Measurements from ENCODE around the gene EPHA8. TPM values are rescaled to one million over a fixed set of nuclear protein-coding genes. Genes with fewer than 3 reads are reported as not detected.

Gene EPHA8
- total and polyA plus RNA-seq, 2 donors (not counting 1 experiment from before 2014, with no cell fraction given) = not detected

DNA sequence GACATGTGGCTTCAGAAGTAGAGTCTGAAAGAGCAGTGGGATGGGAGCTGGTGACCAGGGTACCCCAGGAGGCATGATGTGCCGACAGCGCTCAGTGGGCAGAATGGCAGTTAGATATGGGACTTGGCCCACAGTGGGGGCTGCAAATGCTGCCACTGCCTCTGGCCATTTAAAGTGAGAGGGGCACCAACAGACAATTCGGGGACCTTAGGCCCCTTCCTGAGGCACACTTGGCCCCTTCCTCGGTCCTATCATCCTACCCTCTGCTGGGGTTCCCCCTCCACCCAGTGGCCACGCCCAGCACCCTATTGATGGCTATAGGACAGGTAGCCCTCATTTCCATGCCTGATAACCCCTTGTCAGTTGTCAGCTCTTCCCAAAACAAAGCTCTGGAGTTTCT, 36.6 kb upstream of the EPHA8 start:
- no peaks in the 10 kb centered on the region for H3K79me2 ChIP-seq (ENCODE audit: control insufficient read depth, insufficient read depth, low read length)
- intact Hi-C loops (cut with micrococcal nuclease) = no loop called here
- H3K27me3 ChIP-seq (replicated peaks in 1 of 4; ENCODE audit: control extremely low read depth in 1 of 4, control insufficient read depth in 3 of 4, insufficient read depth in 4 of 4, low read length in 3 of 4) = no peaks in the 10 kb centered on the region
- H3K4me1 ChIP-seq (ENCODE audit: control insufficient read depth in 2 of 2, insufficient read depth in 2 of 2, low read length in 2 of 2) = no peaks in the 10 kb centered on the region
- CTCF ChIA-PET = no interaction called here
- Mint-ChIP-seq H3K4me1 (no peaks in the 10 kb centered on the region), H3K27ac (no peak overlapping the region), H3K9me3 (ENCODE audit: insufficient read depth) (no peaks in the 10 kb centered on the region), H3K4me3 (no peak overlapping the region), H3K27me3 (no peaks in the 10 kb centered on the region)
- H3K4me2 ChIP-seq (replicated peaks; ENCODE audit: low read depth, low read length, poor library complexity, severe bottlenecking) = no peak overlapping the region
- H3K4me3 ChIP-seq (ENCODE audit: control extremely low read depth in 1 of 5, extremely low read depth in 1 of 5, insufficient read depth in 1 of 5, low read depth in 2 of 5, low read length in 4 of 5) = no peak overlapping the region
- DNase-seq = no peak
- H4K20me1 ChIP-seq (ENCODE audit: control insufficient read depth, insufficient read depth, low read length, poor library complexity, severe bottlenecking) = no peaks in the 10 kb centered on the region
- no peaks in the 10 kb centered on the region for H3K9me3 ChIP-seq (ENCODE audit: control extremely low read depth in 1 of 3, control insufficient read depth in 2 of 3, insufficient read depth in 1 of 3, low read length in 2 of 3)
- POLR2A ChIA-PET = interaction anchor here (0.6 kb wide), 1 partner anchor 112 kb away, joined by 3 read pairs; no protein-coding TSS in a partner anchor
- 98% methylated on average over 5 of the region's 5 CpGs for WGBS (ENCODE audit: insufficient coverage)
- peaks cover 0 to 65% of the 10 kb centered on the region in 2 experiments for H3K36me3 ChIP-seq (replicated peaks in 1 of 2; ENCODE audit: control extremely low read depth in 1 of 2, control insufficient read depth in 1 of 2, extremely low read depth in 1 of 2, insufficient read depth in 2 of 2, low read length in 1 of 2)
- H3K27ac ChIP-seq (ENCODE audit: low read length in 2 of 2) = no peak overlapping the region
- no peak overlapping the region for H2AFZ ChIP-seq (ENCODE audit: insufficient read depth, low read depth, low read length, poor library complexity, severe bottlenecking)
- TF ChIP-seq, protein P1, sequence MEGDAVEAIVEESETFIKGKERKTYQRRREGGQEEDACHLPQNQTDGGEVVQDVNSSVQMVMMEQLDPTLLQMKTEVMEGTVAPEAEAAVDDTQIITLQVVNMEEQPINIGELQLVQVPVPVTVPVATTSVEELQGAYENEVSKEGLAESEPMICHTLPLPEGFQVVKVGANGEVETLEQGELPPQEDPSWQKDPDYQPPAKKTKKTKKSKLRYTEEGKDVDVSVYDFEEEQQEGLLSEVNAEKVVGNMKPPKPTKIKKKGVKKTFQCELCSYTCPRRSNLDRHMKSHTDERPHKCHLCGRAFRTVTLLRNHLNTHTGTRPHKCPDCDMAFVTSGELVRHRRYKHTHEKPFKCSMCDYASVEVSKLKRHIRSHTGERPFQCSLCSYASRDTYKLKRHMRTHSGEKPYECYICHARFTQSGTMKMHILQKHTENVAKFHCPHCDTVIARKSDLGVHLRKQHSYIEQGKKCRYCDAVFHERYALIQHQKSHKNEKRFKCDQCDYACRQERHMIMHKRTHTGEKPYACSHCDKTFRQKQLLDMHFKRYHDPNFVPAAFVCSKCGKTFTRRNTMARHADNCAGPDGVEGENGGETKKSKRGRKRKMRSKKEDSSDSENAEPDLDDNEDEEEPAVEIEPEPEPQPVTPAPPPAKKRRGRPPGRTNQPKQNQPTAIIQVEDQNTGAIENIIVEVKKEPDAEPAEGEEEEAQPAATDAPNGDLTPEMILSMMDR (IDR thresholded peaks at IDR 0.05) = no peak
- TF ChIP-seq EZH2 (IDR thresholded peaks at IDR 0.05; ENCODE audit: borderline replicate concordance, insufficient read depth, low read depth, low read length, poor library complexity, severe bottlenecking) = no peak
- no peak for ATAC-seq (ENCODE audit: low read depth)
- H3K9ac ChIP-seq (ENCODE audit: low read length) = no peak overlapping the region

DNA sequence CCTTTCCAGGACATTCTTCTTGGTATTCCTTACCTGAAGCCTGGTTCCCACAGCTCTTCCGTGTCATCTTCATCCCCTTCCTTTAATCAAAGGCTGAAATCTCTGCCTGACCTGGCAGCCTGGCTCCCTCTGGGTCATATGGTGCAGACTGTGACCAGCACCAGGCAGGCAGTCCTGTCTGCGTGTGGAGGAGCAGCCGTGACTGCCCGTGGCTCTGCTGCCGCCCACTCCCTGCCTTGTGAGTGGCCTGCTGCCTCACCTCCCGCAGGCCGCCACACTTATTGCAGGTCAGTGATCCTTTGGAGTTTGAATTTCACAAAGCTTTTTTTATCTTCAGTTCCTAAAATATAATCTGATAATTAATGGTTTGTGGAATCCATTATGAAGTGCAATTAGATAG, 36.2 kb upstream of the EPHA8 start:
- POLR2A ChIA-PET = interaction anchor here (0.6 kb wide), 1 partner anchor 112 kb away, joined by 3 read pairs; no protein-coding TSS in a partner anchor
- H3K36me3 ChIP-seq (replicated peaks in 1 of 2; ENCODE audit: control extremely low read depth in 1 of 2, control insufficient read depth in 1 of 2, extremely low read depth in 1 of 2, insufficient read depth in 2 of 2, low read length in 1 of 2) = peaks cover 0 to 62% of the 10 kb centered on the region in 2 experiments
- ATAC-seq (ENCODE audit: low read depth) = no peak

More for the DNA sequence above, 36.2 kb upstream of the EPHA8 start:
- Mint-ChIP-seq H3K27ac (no peak overlapping the region), H3K4me3 (no peak overlapping the region), H3K4me1 (no peaks in the 10 kb centered on the region), H3K9me3 (ENCODE audit: insufficient read depth) (no peaks in the 10 kb centered on the region), H3K27me3 (no peaks in the 10 kb centered on the region)
- H3K4me2 ChIP-seq (replicated peaks; ENCODE audit: low read depth, low read length, poor library complexity, severe bottlenecking) = no peak overlapping the region
- TF ChIP-seq, protein P1 (IDR thresholded peaks at IDR 0.05) = no peak
- TF ChIP-seq EZH2 (IDR thresholded peaks at IDR 0.05; ENCODE audit: borderline replicate concordance, insufficient read depth, low read depth, low read length, poor library complexity, severe bottlenecking) = no peak
- no peak overlapping the region for H3K27ac ChIP-seq (ENCODE audit: low read length in 2 of 2)
- intact Hi-C loops (cut with micrococcal nuclease) = no loop called here
- WGBS (ENCODE audit: insufficient coverage) = 100% methylated on average over 4 of the region's 7 CpGs
- H3K27me3 ChIP-seq (replicated peaks in 1 of 4; ENCODE audit: control extremely low read depth in 1 of 4, control insufficient read depth in 3 of 4, insufficient read depth in 4 of 4, low read length in 3 of 4) = no peaks in the 10 kb centered on the region
- H3K4me3 ChIP-seq (ENCODE audit: control extremely low read depth in 1 of 5, extremely low read depth in 1 of 5, insufficient read depth in 1 of 5, low read depth in 2 of 5, low read length in 4 of 5) = no peak overlapping the region
- no peaks in the 10 kb centered on the region for H3K4me1 ChIP-seq (ENCODE audit: control insufficient read depth in 2 of 2, insufficient read depth in 2 of 2, low read length in 2 of 2)
- no peaks in the 10 kb centered on the region for H4K20me1 ChIP-seq (ENCODE audit: control insufficient read depth, insufficient read depth, low read length, poor library complexity, severe bottlenecking)
- no peak overlapping the region for H3K9ac ChIP-seq (ENCODE audit: low read length)
- CTCF ChIA-PET = no interaction called here
- no peaks in the 10 kb centered on the region for H3K9me3 ChIP-seq (ENCODE audit: control extremely low read depth in 1 of 3, control insufficient read depth in 2 of 3, insufficient read depth in 1 of 3, low read length in 2 of 3)
- H2AFZ ChIP-seq (ENCODE audit: insufficient read depth, low read depth, low read length, poor library complexity, severe bottlenecking) = no peak overlapping the region
- no peak for DNase-seq
- H3K79me2 ChIP-seq (ENCODE audit: control insufficient read depth, insufficient read depth, low read length) = no peaks in the 10 kb centered on the region
